ENCODE results near the gene NME8. TPM values are rescaled to one million over a fixed set of nuclear protein-coding genes. Genes with fewer than 3 reads are reported as not detected.
"Not testable (repeated sequence)": the region's sequence is repeated elsewhere in the genome, so short reads cannot be mapped to it uniquely, and the experiment has no call there.

The NME8 gene, protein sequence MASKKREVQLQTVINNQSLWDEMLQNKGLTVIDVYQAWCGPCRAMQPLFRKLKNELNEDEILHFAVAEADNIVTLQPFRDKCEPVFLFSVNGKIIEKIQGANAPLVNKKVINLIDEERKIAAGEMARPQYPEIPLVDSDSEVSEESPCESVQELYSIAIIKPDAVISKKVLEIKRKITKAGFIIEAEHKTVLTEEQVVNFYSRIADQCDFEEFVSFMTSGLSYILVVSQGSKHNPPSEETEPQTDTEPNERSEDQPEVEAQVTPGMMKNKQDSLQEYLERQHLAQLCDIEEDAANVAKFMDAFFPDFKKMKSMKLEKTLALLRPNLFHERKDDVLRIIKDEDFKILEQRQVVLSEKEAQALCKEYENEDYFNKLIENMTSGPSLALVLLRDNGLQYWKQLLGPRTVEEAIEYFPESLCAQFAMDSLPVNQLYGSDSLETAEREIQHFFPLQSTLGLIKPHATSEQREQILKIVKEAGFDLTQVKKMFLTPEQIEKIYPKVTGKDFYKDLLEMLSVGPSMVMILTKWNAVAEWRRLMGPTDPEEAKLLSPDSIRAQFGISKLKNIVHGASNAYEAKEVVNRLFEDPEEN
- not detected for polyA plus RNA-seq (ENCODE audit: low read depth in 6 of 6)

- Mint-ChIP-seq H3K4me1 (peaks cover 0 to 12% (median 1%) of the 10 kb centered on the region in 3 donors), H3K4me3 (peak within 1 kb of the TSS in 1 of 8 donors; percentile 42), H3K27ac (peak within 1 kb of the TSS in 5 of 6 donors; percentile 26 to 94 (median 75)), H3K36me3 (peaks cover 0 to 15% of the 10 kb centered on the region in 2 donors), H3K9me3 (peaks cover 6 to 25% (median 12%) of the 10 kb centered on the region in 7 donors), H3K27me3 (peaks cover 3 to 12% (median 7%) of the 10 kb centered on the region in 3 donors)
- ATAC-seq (ENCODE audit: low read depth in 2 of 2) (no peak), DNase-seq (no peak)
Measured at GRCh38 chr7:37848297-37848696, at the start of gene NME8. TSS of gene NME8 (plus strand) at chr7:37848597. CDS start at chr7:37850267, 1,670 bp downstream.

GRCh38 chr7:37806152-37806551, 42.2 kb upstream of the NME8 start:
- no peak for ATAC-seq (ENCODE audit: low read depth in 2 of 2)
- H3K27ac Mint-ChIP-seq = no peak overlapping the region
- no peak for DNase-seq

GRCh38 chr7:37812161-37812580, 36.2 kb upstream of the NME8 start:
- not testable (repeated sequence) for H3K36me3 Mint-ChIP-seq, H3K4me3 Mint-ChIP-seq

More at GRCh38 chr7:37806152-37806551, 42.2 kb upstream of the NME8 start:
- Mint-ChIP-seq H3K27me3 (peaks cover 0 to 5% (median 0%) of the 10 kb centered on the region in 3 donors), H3K4me1 (no peaks in the 10 kb centered on the region), H3K4me3 (no peak overlapping the region), H3K36me3 (no peaks in the 10 kb centered on the region), H3K9me3 (peaks cover 0 to 8% (median 6%) of the 10 kb centered on the region in 7 donors)

GRCh38 chr7:37815671-37816371, 32.6 kb upstream of the NME8 start:
- peaks cover 0 to 8% (median 0%) of the 10 kb centered on the region in 3 donors for H3K27me3 Mint-ChIP-seq
- H3K36me3 Mint-ChIP-seq = no peaks in the 10 kb centered on the region
- peaks cover 0 to 4% (median 0%) of the 10 kb centered on the region in 3 donors for H3K4me1 Mint-ChIP-seq
- peaks cover 0 to 4% (median 0%) of the 10 kb centered on the region in 7 donors for H3K9me3 Mint-ChIP-seq
- H3K27ac Mint-ChIP-seq = no peak overlapping the region
- H3K4me3 Mint-ChIP-seq = no peak overlapping the region
- ATAC-seq (ENCODE audit: low read depth in 2 of 2) (no peak), DNase-seq (no peak)

More at GRCh38 chr7:37812161-37812580, 36.2 kb upstream of the NME8 start:
- H3K27me3 Mint-ChIP-seq; DNase-seq; H3K9me3 Mint-ChIP-seq; H3K27ac Mint-ChIP-seq; ATAC-seq (ENCODE audit: low read depth in 2 of 2); H3K4me1 Mint-ChIP-seq: not testable (repeated sequence)

- DNase-seq (no peak), ATAC-seq (ENCODE audit: low read depth in 2 of 2) (no peak)
- Mint-ChIP-seq H3K27ac (no peak overlapping the region), H3K36me3 (no peaks in the 10 kb centered on the region), H3K27me3 (no peaks in the 10 kb centered on the region), H3K4me3 (no peak overlapping the region), H3K9me3 (peaks cover 0 to 5% (median 0%) of the 10 kb centered on the region in 7 donors), H3K4me1 (peaks cover 0 to 3% (median 0%) of the 10 kb centered on the region in 3 donors)
Measured at GRCh38 chr7:37816922-37817590, 31.3 kb upstream of the NME8 start.

DNA sequence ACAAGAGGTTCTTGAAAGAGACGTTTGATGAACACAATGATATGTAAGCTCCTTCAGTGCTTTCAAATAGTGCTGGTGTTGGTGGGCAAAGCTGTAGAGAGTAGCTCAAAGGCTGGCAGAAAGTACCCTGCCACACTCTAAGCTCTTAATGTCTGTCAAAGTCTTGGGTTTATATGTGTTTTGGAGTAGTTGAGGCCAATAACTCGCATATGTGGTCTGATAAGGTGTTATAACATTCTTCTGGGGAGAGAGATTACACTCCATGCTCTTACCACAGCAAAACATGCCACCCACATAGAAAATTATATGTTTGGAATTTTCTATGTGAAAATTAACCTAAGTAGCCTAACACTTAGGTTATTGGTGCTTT, 30.8 kb upstream of the NME8 start:
- Mint-ChIP-seq H3K27me3 (no peaks in the 10 kb centered on the region), H3K4me3 (no peak overlapping the region), H3K9me3 (peaks cover 0 to 5% (median 0%) of the 10 kb centered on the region in 7 donors), H3K4me1 (no peaks in the 10 kb centered on the region), H3K27ac (no peak overlapping the region), H3K36me3 (no peaks in the 10 kb centered on the region)
- no peak for ATAC-seq (ENCODE audit: low read depth in 2 of 2)
- no peak for DNase-seq

- Mint-ChIP-seq H3K36me3 (no peaks in the 10 kb centered on the region), H3K4me1 (no peaks in the 10 kb centered on the region), H3K9me3 (peaks cover 0 to 5% (median 0%) of the 10 kb centered on the region in 7 donors), H3K4me3 (no peak overlapping the region), H3K27ac (no peak overlapping the region), H3K27me3 (no peaks in the 10 kb centered on the region)
- ATAC-seq (ENCODE audit: low read depth in 2 of 2) (no peak), DNase-seq (no peak)
Measured at GRCh38 chr7:37817996-37818720, 30.2 kb upstream of the NME8 start.

- Mint-ChIP-seq H3K4me1 (peaks cover 0 to 10% (median 8%) of the 10 kb centered on the region in 3 donors), H3K27ac (no peak overlapping the region), H3K36me3 (no peaks in the 10 kb centered on the region), H3K4me3 (no peak overlapping the region), H3K27me3 (peaks cover 0 to 7% (median 0%) of the 10 kb centered on the region in 3 donors), H3K9me3 (peaks cover 0 to 5% (median 0%) of the 10 kb centered on the region in 7 donors)
- DNase-seq = no peak
- no peak for ATAC-seq (ENCODE audit: low read depth in 2 of 2)
Measured at GRCh38 chr7:37820708-37821468, 27.5 kb upstream of the NME8 start.

DNA sequence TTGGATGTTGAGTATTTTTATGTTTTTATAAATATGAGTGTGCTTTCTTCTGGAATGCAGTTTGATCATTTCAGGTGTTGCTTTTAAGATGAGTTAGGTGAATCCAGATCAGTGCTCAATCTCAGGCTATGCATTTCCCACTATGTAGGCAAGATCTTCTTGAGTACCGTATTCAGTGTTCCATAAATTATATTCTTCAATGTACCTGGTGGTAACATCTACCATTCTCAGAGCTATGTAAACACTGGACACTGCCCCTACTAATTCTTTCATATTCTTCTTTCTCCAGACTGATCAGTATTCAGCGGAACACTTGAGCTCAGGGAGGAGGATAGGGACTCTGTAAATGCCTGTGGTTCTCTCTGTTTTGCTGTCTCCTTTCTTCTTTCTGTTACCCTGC, 25.5 kb upstream of the NME8 start:
- no peak for DNase-seq
- Mint-ChIP-seq H3K36me3 (no peaks in the 10 kb centered on the region), H3K4me1 (peaks cover 6 to 18% (median 14%) of the 10 kb centered on the region in 3 donors), H3K4me3 (no peak overlapping the region), H3K27me3 (peaks cover 0 to 13% (median 4%) of the 10 kb centered on the region in 3 donors), H3K27ac (no peak overlapping the region), H3K9me3 (peaks cover 0 to 5% (median 0%) of the 10 kb centered on the region in 7 donors)
- no peak for ATAC-seq (ENCODE audit: low read depth in 2 of 2)

DNA sequence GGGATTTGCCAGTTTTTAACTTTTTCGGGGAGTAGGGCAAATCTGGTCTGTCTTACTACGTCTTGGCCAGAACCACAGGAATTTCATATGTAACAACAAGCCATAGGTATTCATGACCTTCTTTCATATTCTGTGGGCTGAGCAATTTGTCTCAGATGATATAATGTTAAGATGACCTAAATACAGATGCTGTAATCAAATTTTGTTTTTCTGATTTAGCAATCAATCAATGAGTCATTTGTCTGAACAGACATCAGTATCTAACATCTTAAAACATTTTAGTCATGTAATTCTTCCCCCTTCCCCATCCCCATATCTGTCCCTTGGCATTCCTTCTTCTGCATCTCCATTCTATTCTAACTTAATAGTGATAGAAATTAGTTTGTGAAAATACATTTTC, 24.8 kb upstream of the NME8 start:
- DNase-seq = no peak
- ATAC-seq (ENCODE audit: low read depth in 2 of 2) = no peak
- Mint-ChIP-seq H3K4me3 (no peak overlapping the region), H3K4me1 (peaks cover 6 to 18% (median 14%) of the 10 kb centered on the region in 3 donors), H3K27me3 (peaks cover 0 to 13% (median 4%) of the 10 kb centered on the region in 3 donors), H3K9me3 (peaks cover 0 to 5% (median 0%) of the 10 kb centered on the region in 7 donors), H3K27ac (no peak overlapping the region), H3K36me3 (no peaks in the 10 kb centered on the region)

DNA sequence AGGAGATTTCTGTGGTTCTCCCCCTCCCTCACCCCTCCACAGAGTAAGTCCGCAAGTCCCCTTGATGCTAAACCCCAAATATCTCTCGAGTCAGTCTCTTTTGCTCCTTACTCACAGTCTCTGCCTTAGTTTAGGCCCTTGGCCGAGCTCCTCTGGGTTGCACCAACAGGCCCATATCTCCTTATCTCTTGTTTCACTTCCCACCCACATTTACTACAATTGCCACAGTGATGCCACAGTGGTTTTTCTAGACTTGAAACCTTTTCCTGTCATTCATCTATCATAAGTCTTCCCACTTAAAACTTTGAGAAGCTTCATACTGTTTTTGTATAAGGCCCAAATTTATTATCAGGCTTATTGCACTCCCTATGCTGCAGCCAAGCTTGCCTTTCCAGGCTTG, 23.4 kb upstream of the NME8 start:
- DNase-seq = no peak
- Mint-ChIP-seq H3K9me3 (peaks cover 0 to 5% (median 0%) of the 10 kb centered on the region in 7 donors), H3K27ac (no peak overlapping the region), H3K27me3 (peaks cover 0 to 16% (median 10%) of the 10 kb centered on the region in 3 donors), H3K36me3 (no peaks in the 10 kb centered on the region), H3K4me1 (peaks cover 8 to 20% (median 14%) of the 10 kb centered on the region in 3 donors), H3K4me3 (no peak overlapping the region)
- no peak for ATAC-seq (ENCODE audit: low read depth in 2 of 2)

- DNase-seq (no peak), ATAC-seq (ENCODE audit: low read depth in 2 of 2) (peak; percentile 39 to 58)
- Mint-ChIP-seq H3K9me3 (no peaks in the 10 kb centered on the region), H3K4me3 (peak overlapping the region in 2 of 8 donors; percentile 10), H3K27me3 (peaks cover 0 to 16% (median 10%) of the 10 kb centered on the region in 3 donors), H3K36me3 (no peaks in the 10 kb centered on the region), H3K27ac (peak overlapping the region in 1 of 6 donors; percentile 61), H3K4me1 (peaks cover 10 to 24% (median 14%) of the 10 kb centered on the region in 3 donors)
Measured at GRCh38 chr7:37826825-37827224, 21.6 kb upstream of the NME8 start.
